HL-60 (cell line): ENCODE data around the gene DNAH1.

Source experiments
- DNase-seq, 2 experiments: peaks; one replicate each; pipeline ENCODE4 v3.0.0-alpha.2; 2010 to 2020; ENCODE audit warnings: low read depth in 1 of 2, low spot score in 1 of 2
- H3K27ac ChIP-seq: fragments of 250-450 bp; sonication (Bioruptor Pico); replicated peaks from 2 replicates; pipeline ENCODE4 v1.5.1; 2020; ENCODE audit warnings: mild to moderate bottlenecking, moderate library complexity
- H3K27me3 ChIP-seq: fragments of 250-450 bp; sonication (Bioruptor Pico); 2 replicates; pipeline ENCODE4 v1.5.1; 2021; ENCODE audit warnings: mild to moderate bottlenecking, moderate library complexity; ENCODE audit not compliant: insufficient read depth, poor library complexity, severe bottlenecking
- H3K4me3 ChIP-seq: replicated peaks from 2 replicates; pipeline ENCODE4 v1.5.1; 2011; ENCODE audit warnings: mild to moderate bottlenecking, control low read depth, low read length; ENCODE audit not compliant: insufficient read depth
- GABPA ChIP-seq: IDR thresholded peaks from 2 replicates; pipeline ENCODE4 v1.6.1; 2012; ENCODE audit warnings: low read depth
- POLR2AphosphoS5 ChIP-seq: IDR thresholded peaks from 2 replicates; pipeline ENCODE4 v1.6.1; 2012; ENCODE audit warnings: low read depth
- SPI1 ChIP-seq: IDR thresholded peaks from 2 replicates; pipeline ENCODE4 v1.6.1; 2012; ENCODE audit warnings: low read depth, mild to moderate bottlenecking, borderline replicate concordance
- TF ChIP-seq, protein P1 (sequence below): IDR thresholded peaks from 2 replicates; pipeline ENCODE4 v1.6.1; 2012; ENCODE audit warnings: low read depth; ENCODE audit not compliant: insufficient replicate concordance
- TF ChIP-seq, protein P2 (sequence below): IDR thresholded peaks from one replicate; pipeline ENCODE4 v1.5.1; 2011; ENCODE audit warnings: low read length, control low read depth, inconsistent platforms; ENCODE audit not compliant: insufficient read depth

DNAH1 gene

DNA sequence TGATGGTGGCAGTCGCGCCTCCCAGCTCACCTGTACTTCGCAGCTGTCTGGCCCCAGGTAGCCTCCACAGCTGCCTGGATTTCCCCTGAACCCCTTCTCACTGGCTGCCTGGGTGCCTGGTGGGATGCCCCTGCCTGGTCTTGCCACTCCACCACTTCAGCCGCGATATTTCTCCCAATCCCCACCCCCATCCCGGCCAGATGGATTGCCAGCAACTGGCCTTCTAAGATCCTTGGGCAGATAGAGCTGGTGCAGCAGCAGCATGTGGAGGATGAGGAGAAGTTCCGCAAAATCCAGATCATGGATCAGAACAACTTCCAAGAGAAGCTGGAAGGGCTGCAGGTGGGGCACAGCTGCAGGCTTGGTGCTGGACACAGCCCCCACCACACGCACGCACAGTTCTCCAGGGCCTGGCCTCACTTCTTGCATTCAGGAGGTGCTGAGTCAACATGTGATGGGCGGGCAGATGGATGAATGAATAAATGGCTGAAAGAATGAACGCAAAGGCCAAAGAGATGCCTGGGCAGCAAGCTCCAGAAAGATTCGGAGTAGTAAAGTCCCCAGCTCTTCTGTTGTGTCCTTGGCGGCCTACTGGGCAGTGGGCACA lies 35.7 kb downstream of the DNAH1 start:
- no peaks in the 10 kb centered on the region for H3K27me3 ChIP-seq
- H3K27ac ChIP-seq: no peak overlapping the region
- H3K4me3 ChIP-seq: no peak overlapping the region
- TF ChIP-seq GABPA (no peak), POLR2AphosphoS5 (no peak), SPI1 (no peak)
- TF ChIP-seq, protein P1, sequence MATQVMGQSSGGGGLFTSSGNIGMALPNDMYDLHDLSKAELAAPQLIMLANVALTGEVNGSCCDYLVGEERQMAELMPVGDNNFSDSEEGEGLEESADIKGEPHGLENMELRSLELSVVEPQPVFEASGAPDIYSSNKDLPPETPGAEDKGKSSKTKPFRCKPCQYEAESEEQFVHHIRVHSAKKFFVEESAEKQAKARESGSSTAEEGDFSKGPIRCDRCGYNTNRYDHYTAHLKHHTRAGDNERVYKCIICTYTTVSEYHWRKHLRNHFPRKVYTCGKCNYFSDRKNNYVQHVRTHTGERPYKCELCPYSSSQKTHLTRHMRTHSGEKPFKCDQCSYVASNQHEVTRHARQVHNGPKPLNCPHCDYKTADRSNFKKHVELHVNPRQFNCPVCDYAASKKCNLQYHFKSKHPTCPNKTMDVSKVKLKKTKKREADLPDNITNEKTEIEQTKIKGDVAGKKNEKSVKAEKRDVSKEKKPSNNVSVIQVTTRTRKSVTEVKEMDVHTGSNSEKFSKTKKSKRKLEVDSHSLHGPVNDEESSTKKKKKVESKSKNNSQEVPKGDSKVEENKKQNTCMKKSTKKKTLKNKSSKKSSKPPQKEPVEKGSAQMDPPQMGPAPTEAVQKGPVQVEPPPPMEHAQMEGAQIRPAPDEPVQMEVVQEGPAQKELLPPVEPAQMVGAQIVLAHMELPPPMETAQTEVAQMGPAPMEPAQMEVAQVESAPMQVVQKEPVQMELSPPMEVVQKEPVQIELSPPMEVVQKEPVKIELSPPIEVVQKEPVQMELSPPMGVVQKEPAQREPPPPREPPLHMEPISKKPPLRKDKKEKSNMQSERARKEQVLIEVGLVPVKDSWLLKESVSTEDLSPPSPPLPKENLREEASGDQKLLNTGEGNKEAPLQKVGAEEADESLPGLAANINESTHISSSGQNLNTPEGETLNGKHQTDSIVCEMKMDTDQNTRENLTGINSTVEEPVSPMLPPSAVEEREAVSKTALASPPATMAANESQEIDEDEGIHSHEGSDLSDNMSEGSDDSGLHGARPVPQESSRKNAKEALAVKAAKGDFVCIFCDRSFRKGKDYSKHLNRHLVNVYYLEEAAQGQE: no peak
- TF ChIP-seq, protein P2, sequence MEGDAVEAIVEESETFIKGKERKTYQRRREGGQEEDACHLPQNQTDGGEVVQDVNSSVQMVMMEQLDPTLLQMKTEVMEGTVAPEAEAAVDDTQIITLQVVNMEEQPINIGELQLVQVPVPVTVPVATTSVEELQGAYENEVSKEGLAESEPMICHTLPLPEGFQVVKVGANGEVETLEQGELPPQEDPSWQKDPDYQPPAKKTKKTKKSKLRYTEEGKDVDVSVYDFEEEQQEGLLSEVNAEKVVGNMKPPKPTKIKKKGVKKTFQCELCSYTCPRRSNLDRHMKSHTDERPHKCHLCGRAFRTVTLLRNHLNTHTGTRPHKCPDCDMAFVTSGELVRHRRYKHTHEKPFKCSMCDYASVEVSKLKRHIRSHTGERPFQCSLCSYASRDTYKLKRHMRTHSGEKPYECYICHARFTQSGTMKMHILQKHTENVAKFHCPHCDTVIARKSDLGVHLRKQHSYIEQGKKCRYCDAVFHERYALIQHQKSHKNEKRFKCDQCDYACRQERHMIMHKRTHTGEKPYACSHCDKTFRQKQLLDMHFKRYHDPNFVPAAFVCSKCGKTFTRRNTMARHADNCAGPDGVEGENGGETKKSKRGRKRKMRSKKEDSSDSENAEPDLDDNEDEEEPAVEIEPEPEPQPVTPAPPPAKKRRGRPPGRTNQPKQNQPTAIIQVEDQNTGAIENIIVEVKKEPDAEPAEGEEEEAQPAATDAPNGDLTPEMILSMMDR: no peak
- no peak for DNase-seq

DNA sequence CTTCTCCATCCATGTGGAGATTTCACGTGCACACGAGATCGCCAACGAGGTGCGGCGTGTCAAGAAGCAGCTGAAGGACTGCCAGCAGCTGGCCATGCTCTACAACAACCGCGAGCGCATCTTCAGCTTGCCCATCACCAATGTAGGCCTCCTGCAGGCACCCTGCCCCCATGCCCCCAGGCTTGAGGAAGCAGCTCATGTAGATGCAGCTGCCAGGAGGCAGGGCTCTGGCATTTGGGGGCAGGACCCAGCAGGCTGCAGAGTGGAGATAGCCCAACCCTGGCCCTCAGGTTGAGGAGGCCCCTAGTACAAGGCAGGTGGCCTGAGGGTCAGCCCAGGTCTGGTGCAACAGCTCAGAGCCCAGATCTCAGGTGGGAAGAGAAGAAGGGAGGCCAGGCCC lies 36.4 kb downstream of the DNAH1 start:
- no peak for TF ChIP-seq POLR2AphosphoS5
- TF ChIP-seq GABPA: no peak
- no peak for TF ChIP-seq SPI1
- TF ChIP-seq, protein P2: no peak
- TF ChIP-seq, protein P1: no peak

DNA sequence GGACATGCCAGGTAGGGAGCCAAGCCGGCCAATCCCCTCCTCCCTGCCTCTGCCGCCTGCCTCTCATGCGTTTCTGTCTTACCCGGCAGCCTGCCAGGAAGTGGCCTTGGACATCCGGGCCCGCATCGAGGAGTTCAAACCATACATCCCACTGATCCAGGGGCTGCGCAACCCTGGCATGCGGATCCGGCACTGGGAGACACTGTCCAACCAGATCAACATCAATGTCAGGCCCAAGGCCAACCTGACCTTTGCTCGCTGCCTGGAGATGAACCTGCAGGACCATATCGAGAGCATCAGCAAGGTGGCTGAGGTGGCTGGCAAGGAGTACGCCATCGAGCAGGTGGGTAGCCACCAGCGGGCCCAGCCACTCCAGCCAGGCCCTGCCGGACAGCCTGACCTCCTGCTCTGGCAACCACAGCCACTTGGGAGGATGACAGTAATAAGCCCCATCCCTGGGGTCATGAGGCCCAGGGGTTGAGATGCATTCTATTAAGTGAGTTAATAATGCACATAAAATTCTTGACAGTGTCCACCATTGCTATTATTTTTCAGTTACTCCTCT lies 37.3 kb downstream of the DNAH1 start:
- no peaks in the 10 kb centered on the region for H3K27me3 ChIP-seq
- TF ChIP-seq, protein P2: no peak
- TF ChIP-seq POLR2AphosphoS5 (no peak), SPI1 (no peak), GABPA (no peak)
- TF ChIP-seq, protein P1: no peak
- no peak overlapping the region for H3K27ac ChIP-seq
- no peak overlapping the region for H3K4me3 ChIP-seq
- no peak for DNase-seq

More for the DNA sequence above, 36.4 kb downstream of the DNAH1 start:
- H3K4me3 ChIP-seq: no peak overlapping the region
- DNase-seq: no peak
- H3K27ac ChIP-seq: no peak overlapping the region
- H3K27me3 ChIP-seq: no peaks in the 10 kb centered on the region
